ENCODE results near the gene ANKRD29.

DNA sequence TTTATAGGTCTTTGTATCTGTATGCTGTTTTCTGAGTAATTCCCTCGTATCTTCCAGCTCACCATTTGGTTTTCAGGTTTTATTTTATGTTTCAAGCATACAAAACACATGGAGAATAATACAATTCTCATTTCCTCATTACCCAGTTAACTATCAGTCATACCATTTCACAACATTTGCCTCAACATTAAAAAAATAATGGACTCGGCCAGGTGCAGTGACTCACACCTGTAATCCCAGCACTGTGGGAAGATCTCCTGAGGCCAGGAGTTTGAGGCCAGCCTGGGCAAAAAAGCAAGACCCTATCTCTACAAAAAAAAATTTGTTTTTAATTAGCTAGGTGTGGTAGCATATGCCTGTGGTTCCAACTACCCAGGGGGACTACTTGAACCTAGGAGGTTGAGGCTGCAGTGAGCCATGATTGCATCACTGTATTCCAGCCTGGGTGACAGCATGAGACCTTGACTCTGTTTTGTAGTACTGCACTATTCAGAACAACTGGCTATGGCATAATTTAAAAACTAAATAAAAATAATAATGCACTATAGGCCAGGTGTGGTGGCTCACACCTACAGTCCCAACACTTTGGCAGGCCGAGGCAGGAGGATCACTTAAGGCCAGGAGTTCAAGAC is 96.7 kb downstream of the ANKRD29 start:
- TF ChIP-seq, protein P1, sequence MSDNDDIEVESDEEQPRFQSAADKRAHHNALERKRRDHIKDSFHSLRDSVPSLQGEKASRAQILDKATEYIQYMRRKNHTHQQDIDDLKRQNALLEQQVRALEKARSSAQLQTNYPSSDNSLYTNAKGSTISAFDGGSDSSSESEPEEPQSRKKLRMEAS (IDR thresholded peaks at IDR 0.05; ENCODE audit: low read depth, low read length) = no peak
- TF ChIP-seq POLR2A (IDR thresholded peaks at IDR 0.05; ENCODE audit: extremely low read depth, insufficient read length) (no peak), MYC (IDR thresholded peaks at IDR 0.05; ENCODE audit: low read depth, low read length) (no peak)
- TF ChIP-seq, protein P2, sequence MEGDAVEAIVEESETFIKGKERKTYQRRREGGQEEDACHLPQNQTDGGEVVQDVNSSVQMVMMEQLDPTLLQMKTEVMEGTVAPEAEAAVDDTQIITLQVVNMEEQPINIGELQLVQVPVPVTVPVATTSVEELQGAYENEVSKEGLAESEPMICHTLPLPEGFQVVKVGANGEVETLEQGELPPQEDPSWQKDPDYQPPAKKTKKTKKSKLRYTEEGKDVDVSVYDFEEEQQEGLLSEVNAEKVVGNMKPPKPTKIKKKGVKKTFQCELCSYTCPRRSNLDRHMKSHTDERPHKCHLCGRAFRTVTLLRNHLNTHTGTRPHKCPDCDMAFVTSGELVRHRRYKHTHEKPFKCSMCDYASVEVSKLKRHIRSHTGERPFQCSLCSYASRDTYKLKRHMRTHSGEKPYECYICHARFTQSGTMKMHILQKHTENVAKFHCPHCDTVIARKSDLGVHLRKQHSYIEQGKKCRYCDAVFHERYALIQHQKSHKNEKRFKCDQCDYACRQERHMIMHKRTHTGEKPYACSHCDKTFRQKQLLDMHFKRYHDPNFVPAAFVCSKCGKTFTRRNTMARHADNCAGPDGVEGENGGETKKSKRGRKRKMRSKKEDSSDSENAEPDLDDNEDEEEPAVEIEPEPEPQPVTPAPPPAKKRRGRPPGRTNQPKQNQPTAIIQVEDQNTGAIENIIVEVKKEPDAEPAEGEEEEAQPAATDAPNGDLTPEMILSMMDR (IDR thresholded peaks at IDR 0.05; ENCODE audit: low read depth, low read length) = no peak
